ENCODE measurements around the gene CHSY3.

DNA sequence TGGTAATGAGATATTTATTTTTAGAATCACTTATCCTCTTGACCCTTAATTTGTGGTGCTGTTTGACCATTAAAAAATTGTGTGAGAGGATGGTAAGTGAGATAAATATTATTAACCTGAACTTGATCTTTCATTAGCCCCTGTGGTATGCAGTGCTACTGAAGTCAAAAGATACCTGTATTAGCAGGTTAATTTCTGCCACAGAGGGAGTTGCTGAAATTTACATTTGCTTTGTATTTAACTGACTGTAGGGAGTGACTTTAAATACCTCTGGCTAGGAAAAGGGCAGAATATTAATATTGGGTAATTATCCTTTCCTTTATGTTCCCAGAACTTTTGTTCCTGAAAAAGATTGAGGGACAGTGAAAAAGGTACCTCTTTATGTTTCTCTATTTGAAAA is 133.6 kb downstream of the CHSY3 start:
- TF ChIP-seq, protein P1, sequence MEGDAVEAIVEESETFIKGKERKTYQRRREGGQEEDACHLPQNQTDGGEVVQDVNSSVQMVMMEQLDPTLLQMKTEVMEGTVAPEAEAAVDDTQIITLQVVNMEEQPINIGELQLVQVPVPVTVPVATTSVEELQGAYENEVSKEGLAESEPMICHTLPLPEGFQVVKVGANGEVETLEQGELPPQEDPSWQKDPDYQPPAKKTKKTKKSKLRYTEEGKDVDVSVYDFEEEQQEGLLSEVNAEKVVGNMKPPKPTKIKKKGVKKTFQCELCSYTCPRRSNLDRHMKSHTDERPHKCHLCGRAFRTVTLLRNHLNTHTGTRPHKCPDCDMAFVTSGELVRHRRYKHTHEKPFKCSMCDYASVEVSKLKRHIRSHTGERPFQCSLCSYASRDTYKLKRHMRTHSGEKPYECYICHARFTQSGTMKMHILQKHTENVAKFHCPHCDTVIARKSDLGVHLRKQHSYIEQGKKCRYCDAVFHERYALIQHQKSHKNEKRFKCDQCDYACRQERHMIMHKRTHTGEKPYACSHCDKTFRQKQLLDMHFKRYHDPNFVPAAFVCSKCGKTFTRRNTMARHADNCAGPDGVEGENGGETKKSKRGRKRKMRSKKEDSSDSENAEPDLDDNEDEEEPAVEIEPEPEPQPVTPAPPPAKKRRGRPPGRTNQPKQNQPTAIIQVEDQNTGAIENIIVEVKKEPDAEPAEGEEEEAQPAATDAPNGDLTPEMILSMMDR (IDR thresholded peaks at IDR 0.05; ENCODE audit: low read depth, low read length) = no peak
- no peak for TF ChIP-seq POLR2A (IDR thresholded peaks at IDR 0.05; ENCODE audit: extremely low read depth, insufficient read length)

Data from NB4 (cell line).